GM12892 (cell line): Measurements from ENCODE around the gene SPEF1.

Experiments
- DNase-seq: peaks from one replicate; pipeline ENCODE4 v3.0.0; 2011; ENCODE audit not compliant: insufficient read length
- FAIRE-seq: peaks from 2 replicates; lab custom pipeline; 2011; peaks lifted over from hg19 to GRCh38; lab: Jason Lieb, UNC
- POLR2A ChIP-seq: IDR thresholded peaks from 2 replicates; pipeline ENCODE4 v1.6.1; 2011; ENCODE audit warnings: low read depth, low read length, control low read depth
- POLR2AphosphoS5 ChIP-seq: IDR thresholded peaks from 2 replicates; pipeline ENCODE4 v1.6.1; 2011; ENCODE audit warnings: low read depth, low read length, control low read depth
- TAF1 ChIP-seq: IDR thresholded peaks from 2 replicates; pipeline ENCODE4 v1.6.1; 2011; ENCODE audit warnings: low read depth, mild to moderate bottlenecking, control low read depth, low read length, borderline replicate concordance

The SPEF1 gene

GRCh38 chr20:3729811-3730540, 51.3 kb downstream of the SPEF1 start:
- TF ChIP-seq POLR2A: no peak
- TF ChIP-seq POLR2AphosphoS5: no peak
- TF ChIP-seq TAF1: no peak
- FAIRE-seq (no peak), DNase-seq (no peak)

- DNase-seq (no peak), FAIRE-seq (no peak)
- no peak for TF ChIP-seq POLR2AphosphoS5
- TF ChIP-seq POLR2A: no peak
- no peak for TF ChIP-seq TAF1
Measured at GRCh38 chr20:3729378-3729777, 51.9 kb downstream of the SPEF1 start.

GRCh38 chr20:3728876-3729275, 52.4 kb downstream of the SPEF1 start:
- no peak for DNase-seq
- TF ChIP-seq TAF1 (no peak), POLR2A (no peak), POLR2AphosphoS5 (no peak)
- FAIRE-seq: no peak

- TF ChIP-seq POLR2A (no peak), TAF1 (no peak), POLR2AphosphoS5 (no peak)
- FAIRE-seq: no peak
- no peak for DNase-seq
Measured at GRCh38 chr20:3728354-3728753, 52.9 kb downstream of the SPEF1 start.
